Embryonic facial prominence (tissue), 1 donor: ENCODE data around the gene UBE2D2.
"Not testable (repeated sequence)": the region's sequence is repeated elsewhere in the genome, so short reads cannot be mapped to it uniquely, and the experiment has no call there.

Experiments
- DNase-seq: peaks from one replicate; pipeline ENCODE4 v3.0.0-alpha.2; 2016; ENCODE audit errors: extremely low spot score

UBE2D2 gene

DNA sequence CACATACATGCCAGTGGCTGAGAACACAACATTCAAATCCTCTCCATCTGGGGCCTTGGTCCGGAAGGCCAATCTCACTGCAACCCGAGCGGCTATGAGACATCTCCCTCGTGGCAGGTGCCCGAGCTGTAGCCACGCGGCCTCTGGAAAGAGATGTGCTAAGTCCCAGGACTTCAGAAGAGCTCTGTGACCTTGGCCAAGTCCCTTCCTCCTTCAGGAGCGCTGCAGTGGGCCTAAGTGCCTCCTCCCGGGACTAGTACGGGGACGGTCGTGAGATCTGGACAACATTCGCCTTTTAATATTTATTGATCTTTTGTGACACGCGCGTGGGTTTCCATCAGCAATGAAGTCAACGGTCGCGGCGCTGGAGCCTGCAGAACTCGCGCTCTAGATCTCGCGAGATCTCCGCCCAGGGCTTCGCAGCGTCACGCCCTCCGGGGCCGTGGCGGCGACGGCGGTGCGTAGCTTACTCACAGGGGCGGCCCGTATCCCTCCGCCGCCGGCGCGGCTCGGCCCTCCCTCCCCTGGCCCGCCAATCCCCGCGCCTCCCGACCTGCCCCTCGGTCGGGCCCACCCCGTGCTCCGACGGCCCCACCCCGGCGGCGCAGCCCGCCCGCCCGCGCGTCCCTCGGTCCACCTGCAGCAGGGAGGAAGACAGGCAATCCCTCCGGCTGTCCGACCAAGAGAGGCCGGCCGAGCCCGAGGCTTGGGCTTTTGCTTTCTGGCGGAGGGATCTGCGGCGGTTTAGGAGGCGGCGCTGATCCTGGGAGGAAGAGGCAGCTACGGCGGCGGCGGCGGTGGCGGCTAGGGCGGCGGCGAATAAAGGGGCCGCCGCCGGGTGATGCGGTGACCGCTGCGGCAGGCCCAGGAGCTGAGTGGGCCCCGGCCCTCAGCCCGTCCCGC lies at the start of gene UBE2D2:
Gene UBE2D2, plus strand, starts transcription at position 588 of the 903 bp plus-strand sequence. CDS start 453 bp downstream, outside the sequence.
- DNase-seq, result peak; percentile 93

GRCh38 chr5:139512786-139513390 lies 48.3 kb upstream of the UBE2D2 start:
- DNase-seq, result no peak

DNA sequence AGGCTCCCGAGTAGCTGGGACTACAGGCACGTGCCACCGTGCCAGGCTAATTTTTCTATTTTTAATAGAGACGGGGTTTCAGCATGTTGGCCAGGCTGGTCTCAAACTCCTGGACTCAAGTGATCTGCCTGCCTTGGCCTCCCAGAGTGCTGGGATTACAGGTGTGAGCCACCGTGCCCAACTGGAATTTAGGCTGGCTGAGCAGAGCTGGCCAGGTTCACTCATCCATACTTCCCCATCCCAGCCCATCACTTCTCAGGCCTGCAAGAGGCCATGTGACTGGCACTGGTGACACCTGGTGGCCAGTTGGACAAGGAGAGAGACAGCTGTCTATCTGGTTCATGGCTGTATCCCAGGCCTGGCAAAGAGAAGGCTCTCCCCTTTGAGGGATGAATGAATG lies 47.7 kb upstream of the UBE2D2 start:
- DNase-seq, result peak; percentile 14

DNA sequence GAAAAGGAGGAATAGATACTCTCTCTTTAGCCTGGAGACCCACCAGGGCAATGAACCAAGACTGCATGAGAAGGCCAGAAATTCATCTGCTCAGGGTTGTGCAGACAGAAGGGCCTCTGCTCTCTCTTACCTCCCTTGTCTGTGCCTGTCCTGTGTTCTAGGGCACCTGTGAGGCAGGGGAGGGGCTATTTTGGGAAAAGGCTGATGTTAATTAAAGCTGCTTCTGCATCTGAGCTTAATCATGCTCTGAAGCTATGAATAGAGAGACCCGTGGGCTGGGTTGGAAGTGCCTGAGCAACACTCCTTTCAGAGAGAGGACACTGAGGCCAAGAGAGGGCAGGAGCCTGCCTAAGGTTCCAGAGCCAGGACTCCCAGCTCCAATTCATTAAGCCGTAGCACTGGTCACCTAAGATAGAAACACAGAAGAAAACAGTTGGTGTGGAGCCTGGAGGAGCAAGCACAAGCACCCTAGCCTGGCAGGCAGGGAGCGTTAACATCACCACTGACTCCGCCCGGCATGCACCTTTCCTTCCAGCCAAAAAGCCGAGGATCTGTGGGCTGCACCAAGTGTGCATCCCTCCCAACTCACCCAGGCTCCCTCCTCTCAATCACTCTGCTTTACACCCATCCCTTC lies 47.2 kb upstream of the UBE2D2 start:
- no peak for DNase-seq

DNA sequence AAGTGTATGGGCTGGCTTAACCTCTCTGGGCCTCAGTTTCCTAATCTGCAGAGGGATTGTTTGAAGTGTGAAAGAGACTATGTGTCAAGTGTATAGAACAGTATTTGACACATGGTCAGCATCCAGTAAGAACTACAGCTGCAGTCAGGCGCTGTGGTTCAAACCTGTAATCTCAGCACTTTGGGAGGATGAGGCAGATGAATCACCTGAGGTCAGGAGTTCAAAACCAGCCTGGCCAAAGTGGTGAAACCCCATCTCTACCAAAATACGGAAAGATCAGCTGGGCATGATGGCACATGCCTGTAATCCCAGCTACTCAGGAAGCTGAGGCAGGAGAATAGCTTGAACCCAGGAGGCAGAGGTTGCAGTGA lies 46.7 kb upstream of the UBE2D2 start:
- no peak for DNase-seq

DNA sequence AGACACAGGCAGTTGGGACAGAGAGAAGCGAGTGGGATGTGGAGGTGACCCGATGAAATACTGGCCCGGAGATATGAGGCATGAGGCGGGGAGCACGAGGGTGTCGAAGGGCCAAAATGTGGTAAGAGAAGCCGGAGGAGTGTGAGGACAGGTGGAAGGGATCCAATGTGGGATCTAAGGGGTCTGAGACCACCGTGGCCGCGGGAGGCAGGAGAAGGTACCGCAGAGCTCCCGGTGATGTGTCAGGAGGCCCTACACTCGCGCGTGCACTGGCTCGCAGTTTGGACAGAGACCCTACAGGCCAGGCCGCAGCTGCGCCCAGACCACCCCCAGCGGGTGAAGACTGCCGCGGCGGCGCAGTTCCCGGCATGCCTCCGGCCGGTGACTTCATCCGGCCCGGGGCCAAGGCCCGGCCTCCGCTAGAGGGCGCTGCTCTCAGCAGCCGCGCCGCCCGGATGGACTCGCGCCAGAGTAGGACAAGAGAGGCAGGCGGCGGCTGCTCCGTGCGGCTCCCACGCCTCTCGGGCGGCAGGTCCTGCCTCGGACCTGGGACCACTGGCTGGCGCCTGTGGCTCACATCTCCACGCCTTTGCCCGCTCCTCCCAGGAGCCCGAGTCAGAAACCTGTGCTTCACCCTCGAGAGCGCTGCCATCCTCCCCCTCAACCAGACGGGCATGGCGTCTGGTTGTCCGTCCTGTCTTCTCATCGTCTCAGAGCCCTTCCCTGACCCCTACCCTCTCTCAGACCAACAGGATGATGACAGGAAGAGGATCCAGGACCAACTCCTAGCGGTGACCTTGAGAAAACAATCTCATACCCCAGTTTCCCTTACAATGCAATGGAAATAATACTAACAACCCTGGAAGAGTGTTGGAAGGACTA lies 43.2 kb upstream of the UBE2D2 start:
- peak; percentile 79 for DNase-seq

- DNase-seq, result no peak
Measured at GRCh38 chr5:139523635-139524445, 37.3 kb upstream of the UBE2D2 start.

GRCh38 chr5:139524446-139524845 lies 36.7 kb upstream of the UBE2D2 start:
- no peak for DNase-seq

GRCh38 chr5:139524940-139525585 lies 36.1 kb upstream of the UBE2D2 start:
- DNase-seq, result no peak

DNA sequence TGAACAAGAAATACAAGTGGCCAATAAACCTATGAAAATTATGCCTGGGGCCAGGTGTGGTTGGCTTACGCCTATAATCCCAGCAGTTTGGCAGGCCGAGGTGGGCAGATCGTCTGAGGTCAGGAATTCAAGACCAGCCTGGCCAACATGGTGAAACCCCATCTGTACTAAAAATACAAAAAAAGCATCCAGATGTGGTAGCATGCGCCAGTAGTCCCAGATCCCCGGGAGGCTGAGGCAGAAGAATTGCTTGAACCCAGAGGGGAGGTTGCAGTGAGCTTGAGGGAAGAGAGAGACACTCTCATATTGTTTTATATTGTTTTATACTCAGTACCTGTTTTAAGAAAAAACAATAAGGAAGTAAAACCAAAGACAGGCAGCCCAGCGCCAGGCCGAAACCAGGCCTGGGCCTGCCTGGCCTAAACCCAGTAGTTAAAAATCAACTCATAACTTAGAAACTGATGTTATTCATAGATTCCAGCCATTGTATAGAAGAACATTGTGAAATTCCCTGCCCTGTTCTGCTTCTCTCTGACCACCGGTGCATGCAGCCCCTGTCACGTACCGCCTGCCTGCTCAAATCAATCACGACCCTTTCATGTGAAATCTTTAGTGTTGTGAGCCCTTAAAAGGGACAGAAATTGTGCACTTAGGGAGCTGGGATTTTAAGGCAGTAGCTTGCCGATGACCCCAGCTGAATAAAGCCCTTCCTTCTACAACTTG lies 35.4 kb upstream of the UBE2D2 start:
- DNase-seq, result not testable (repeated sequence)

GRCh38 chr5:139526309-139527089 lies 34.6 kb upstream of the UBE2D2 start:
- DNase-seq, result not testable (repeated sequence)

DNA sequence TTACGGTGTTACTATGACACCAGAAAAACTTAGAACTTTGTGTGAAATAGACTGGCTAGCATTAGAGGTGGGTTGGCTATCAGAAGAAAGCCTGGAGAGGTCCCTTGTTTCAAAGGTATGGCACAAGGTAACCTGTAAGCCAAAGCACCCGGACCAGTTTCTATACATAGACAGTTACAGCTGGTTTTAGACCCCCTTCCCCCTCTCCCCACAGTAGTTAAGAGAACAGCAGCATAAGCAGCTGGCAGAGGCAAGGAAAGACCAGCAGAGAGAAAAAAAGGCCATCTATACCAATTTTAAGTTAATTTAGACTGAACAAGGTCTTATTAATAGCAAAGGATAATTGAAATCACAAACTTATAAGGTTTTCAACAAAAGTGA lies 34.1 kb upstream of the UBE2D2 start:
- not testable (repeated sequence) for DNase-seq

DNA sequence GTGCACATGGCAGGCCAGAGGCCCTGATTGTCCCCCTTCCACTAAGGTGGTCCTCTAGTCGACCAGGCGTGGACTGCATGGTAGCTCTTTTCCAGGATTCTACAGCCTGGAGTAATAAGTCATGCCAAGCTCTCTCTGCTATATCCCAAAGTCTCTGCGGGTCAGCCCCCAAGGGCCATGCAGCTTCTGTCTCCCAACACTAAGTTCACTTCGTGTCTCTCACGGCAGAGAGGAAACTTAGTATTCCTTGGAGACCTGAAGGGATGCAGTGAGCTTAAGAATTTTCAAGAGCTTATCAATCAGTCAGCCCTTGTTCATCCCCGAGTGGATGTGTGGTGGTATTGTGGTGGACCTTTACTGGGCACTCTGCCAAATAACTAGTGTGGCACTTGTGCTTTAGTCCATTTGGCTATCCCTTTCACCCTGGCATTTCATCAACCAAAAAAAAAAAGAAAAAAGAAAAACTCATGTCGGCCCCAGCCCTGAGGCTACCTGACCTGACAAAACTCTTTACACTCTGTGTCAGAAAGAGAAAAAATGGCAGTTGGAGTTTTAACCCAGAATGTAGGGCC lies 33.2 kb upstream of the UBE2D2 start:
- not testable (repeated sequence) for DNase-seq

GRCh38 chr5:139528695-139529094 lies 32.4 kb upstream of the UBE2D2 start:
- not testable (repeated sequence) for DNase-seq

DNA sequence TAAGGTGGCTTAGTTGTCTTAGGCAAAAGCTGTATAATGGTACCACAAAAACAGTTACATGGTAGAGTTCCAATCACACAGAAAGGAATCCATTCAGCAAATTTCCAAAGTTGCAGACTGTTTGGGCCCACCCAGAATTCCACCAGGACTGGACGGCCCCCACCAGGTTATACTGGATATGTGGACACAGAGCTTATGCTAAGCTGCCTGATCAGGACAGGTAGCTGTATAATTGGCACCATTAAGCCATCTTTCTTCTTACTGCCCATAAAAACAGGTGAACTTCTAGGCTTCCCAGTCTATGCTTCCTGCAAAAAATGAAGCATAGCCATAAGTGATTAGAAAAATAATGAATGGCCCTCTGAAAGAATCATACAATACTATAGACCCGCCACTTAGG lies 31.1 kb upstream of the UBE2D2 start:
- not testable (repeated sequence) for DNase-seq

DNA sequence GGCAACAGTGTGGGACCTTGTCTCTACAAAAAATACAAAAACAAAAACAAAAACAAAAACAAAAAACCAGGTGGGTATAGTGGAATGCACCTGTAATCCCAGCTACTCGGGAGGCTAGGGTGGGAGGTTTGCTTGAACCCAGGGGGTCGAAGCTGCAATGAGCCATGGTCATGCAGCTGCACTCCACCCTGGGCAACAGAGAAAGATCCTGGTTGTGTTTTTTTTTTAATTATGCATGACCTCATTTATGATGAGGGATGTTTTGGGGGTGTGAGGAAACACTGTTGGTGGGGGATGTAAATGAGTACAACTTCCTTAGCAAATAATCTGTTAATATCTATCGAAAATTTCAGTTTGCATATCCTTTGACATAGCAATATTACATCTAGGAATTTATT lies 29.4 kb upstream of the UBE2D2 start:
- no peak for DNase-seq

DNA sequence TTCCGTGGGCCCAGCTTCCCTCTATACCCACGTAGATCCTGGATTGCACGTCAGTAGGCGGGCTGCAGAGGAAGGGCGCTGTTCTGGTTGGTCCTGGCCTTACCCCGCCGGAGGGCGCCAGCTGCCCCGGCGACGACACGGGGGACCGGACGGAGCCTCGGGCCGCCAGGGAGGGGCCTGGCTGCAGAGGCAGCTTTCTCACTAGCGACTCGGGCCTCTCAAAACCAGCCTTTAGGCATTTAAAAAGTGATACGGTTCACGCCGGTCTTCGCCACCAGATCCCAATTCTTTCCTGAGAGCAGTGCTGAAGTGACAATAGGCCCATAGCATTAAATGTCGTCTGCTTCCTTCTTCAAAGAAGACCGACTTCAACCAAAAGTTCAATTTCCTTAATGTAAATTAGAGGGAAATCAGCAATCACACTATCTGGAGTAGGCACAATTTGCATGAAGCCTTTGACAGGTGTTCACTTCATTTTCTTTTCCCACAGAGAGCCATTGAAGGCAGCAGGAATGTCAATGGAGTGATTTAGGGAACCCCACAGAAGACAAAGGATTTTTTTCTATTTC lies 17.6 kb upstream of the UBE2D2 start:
- DNase-seq, result no peak

- not testable (repeated sequence) for DNase-seq
Measured at GRCh38 chr5:139546593-139546992, 14.5 kb upstream of the UBE2D2 start.
